ENCODE data around the gene KNCN.

KNCN gene

GRCh38 chr1:46497020-46497419 lies 54.4 kb downstream of the KNCN start:
- DNase-seq = no peak

- no peak for DNase-seq
These were observed 54.9 kb downstream of the KNCN start for GRCh38 chr1:46496505-46496904.

- DNase-seq = no peak
These were observed 55.7 kb downstream of the KNCN start for GRCh38 chr1:46495778-46496177.

All from T-helper 1 cell (primary cell).